ENCODE data around the gene CEBPB. TPM values are rescaled to one million over a fixed set of nuclear protein-coding genes. Genes with fewer than 3 reads are reported as not detected.

The CEBPB gene
- total RNA-seq, 1 experiment from 2014 or later: 22.6 TPM

- H4K91ac ChIP-seq (ENCODE audit: insufficient read length, low read depth, low read length): no peak overlapping the region
- H3K9ac ChIP-seq (ENCODE audit: extremely low read depth, insufficient read length, low read length): no peak overlapping the region
- H4K20me1 ChIP-seq (ENCODE audit: control insufficient read depth, insufficient read depth, insufficient read length): no peaks in the 10 kb centered on the region
- H2BK120ac ChIP-seq (ENCODE audit: low read depth, low read length, poor library complexity, severe bottlenecking): no peak overlapping the region
- H3T11ph ChIP-seq (ENCODE audit: low read length): no peak overlapping the region
- no peak overlapping the region for H3K4ac ChIP-seq (ENCODE audit: low read depth, low read length)
- no peak overlapping the region for H3K4me2 ChIP-seq (ENCODE audit: insufficient read depth, insufficient read length, low read length)
- no peaks in the 10 kb centered on the region for H3K9me3 ChIP-seq (ENCODE audit: control insufficient read depth, low read depth, low read length)
- H3K79me2 ChIP-seq (ENCODE audit: insufficient read depth, low read length): no peaks in the 10 kb centered on the region
- H3K4me1 ChIP-seq (ENCODE audit: insufficient read depth, low read length): peaks cover 3% of the 10 kb centered on the region; the same call in 1 of the 2 replicates
- H3K36me3 Mint-ChIP-seq (ENCODE audit: insufficient read depth in 1 of 3, low read depth in 3 of 3): peaks cover 5 to 16% (median 7%) of the 10 kb centered on the region in 3 experiments
- no peak overlapping the region for H3K14ac ChIP-seq (ENCODE audit: insufficient read depth, low read length)
- TF ChIP-seq CTCF (conservative IDR thresholded peaks at IDR 0.05): no peak
- no peak overlapping the region for H4K8ac ChIP-seq (replicated peaks; ENCODE audit: insufficient read length, low read depth, low read length)
- H2BK20ac ChIP-seq (ENCODE audit: low read depth, low read length, poor library complexity, severe bottlenecking): no peak overlapping the region
- no peak overlapping the region for H2BK5ac ChIP-seq (ENCODE audit: insufficient read length, low read length)
- H3K79me1 ChIP-seq (ENCODE audit: insufficient read depth, low read depth, low read length, poor library complexity, severe bottlenecking): no peaks in the 10 kb centered on the region
- H2BK12ac ChIP-seq (ENCODE audit: insufficient read length, low read depth, low read length): no peak overlapping the region
- H3K4me3 Mint-ChIP-seq: no peak overlapping the region
- H4K5ac ChIP-seq (ENCODE audit: insufficient read length, low read depth, low read length): no peak overlapping the region
- H2BK15ac ChIP-seq (ENCODE audit: low read depth, low read length): no peak overlapping the region
- H3K18ac ChIP-seq (ENCODE audit: insufficient read length, low read depth, low read length): no peak overlapping the region
- H3K56ac ChIP-seq (ENCODE audit: insufficient read length, low read depth, low read length): no peak overlapping the region
- no peaks in the 10 kb centered on the region for H3K23me2 ChIP-seq (ENCODE audit: insufficient read length, low read depth, low read length, poor library complexity, severe bottlenecking)
- H3K27me3 Mint-ChIP-seq (ENCODE audit: low read depth): peaks cover under 1% of the 10 kb centered on the region; the same call in 1 of the 2 replicates
- H3K4me1 Mint-ChIP-seq: peaks cover 28 to 39% of the 10 kb centered on the region in 2 experiments
- no peak overlapping the region for H3K27ac ChIP-seq (ENCODE audit: insufficient read length, low read depth, low read length)
- H3K23ac ChIP-seq (ENCODE audit: insufficient read length, low read depth, low read length): no peak overlapping the region
- H3K27ac Mint-ChIP-seq: no peak overlapping the region
- peaks cover 14 to 24% of the 10 kb centered on the region in 2 experiments for H3K9me3 Mint-ChIP-seq
- DNase-seq: no peak
- WGBS (ENCODE audit: extremely low coverage, insufficient read length, low lambda C conversion rate): no CpG with 5 or more reads among the region's 1 CpG
- H2AFZ ChIP-seq (ENCODE audit: low read length): no peak overlapping the region
- H2AK5ac ChIP-seq (ENCODE audit: insufficient read length, low read length): no peak overlapping the region
- no peaks in the 10 kb centered on the region for H3K27me3 ChIP-seq (ENCODE audit: insufficient read depth, low read length)
Measured at GRCh38 chr20:50198716-50199115, 8.1 kb downstream of the CEBPB start.
